ENCODE data around the gene DRC3.

The DRC3 gene

GRCh38 chr17:17988427-17988945, 15.8 kb downstream of the DRC3 start:
- H3K4me3 ChIP-seq (replicated peaks; ENCODE audit: low read depth, low read length) = no peak overlapping the region
- TF ChIP-seq CTCF (IDR thresholded peaks at IDR 0.05; ENCODE audit: low read depth, low read length, missing control alignments) = no peak
- no peak for DNase-seq (ENCODE audit: extremely low read depth, low read depth)

- H3K4me3 ChIP-seq (replicated peaks; ENCODE audit: low read depth, low read length) = no peak overlapping the region
- no peak for DNase-seq (ENCODE audit: extremely low read depth, low read depth)
- no peak for TF ChIP-seq CTCF (IDR thresholded peaks at IDR 0.05; ENCODE audit: low read depth, low read length, missing control alignments)
These were observed 16.4 kb downstream of the DRC3 start for GRCh38 chr17:17989081-17989480.

DNA sequence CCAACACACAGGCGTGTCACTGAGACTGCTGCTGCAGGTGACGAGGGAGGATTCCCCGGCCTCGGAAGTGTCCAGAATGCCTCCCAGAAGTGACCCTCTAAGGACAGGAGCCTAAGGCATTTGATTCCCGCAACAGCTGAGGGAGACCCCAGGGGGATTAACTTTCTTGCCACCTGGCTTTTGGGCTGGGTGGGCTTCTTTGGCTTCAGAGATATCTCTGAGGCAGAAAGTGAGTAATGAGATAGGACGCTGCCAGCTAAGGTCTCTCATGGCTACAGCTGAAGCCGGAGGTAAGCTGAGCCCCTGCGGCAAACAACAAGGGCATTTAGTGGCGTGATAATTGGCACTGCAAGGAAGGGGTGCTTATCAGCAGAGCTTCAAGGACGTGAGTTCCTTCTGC, 17.0 kb downstream of the DRC3 start:
- DNase-seq (ENCODE audit: extremely low read depth, low read depth) = no peak
- H3K4me3 ChIP-seq (replicated peaks; ENCODE audit: low read depth, low read length) = no peak overlapping the region
- no peak for TF ChIP-seq CTCF (IDR thresholded peaks at IDR 0.05; ENCODE audit: low read depth, low read length, missing control alignments)

DNA sequence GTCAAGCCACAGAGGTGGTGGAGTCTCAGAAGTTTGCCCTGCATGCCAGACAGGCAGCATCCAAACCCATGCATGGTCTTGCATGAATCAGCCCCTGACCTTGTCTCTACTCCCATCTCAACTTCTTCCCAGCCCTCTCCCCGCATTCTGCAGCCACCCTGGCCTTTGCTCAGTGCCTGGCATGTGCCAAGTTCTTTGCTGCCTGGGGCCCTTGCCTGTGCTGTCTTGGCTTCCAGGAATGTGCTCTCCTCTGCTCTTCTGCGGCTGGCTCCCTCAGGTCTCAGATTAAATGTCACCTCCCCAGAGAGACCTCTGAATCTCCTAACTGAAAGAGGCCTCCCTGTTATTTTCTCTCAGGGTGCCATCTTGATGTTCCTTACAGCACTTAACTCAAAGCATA, 17.6 kb downstream of the DRC3 start:
- no peak for TF ChIP-seq CTCF (IDR thresholded peaks at IDR 0.05; ENCODE audit: low read depth, low read length, missing control alignments)
- no peak overlapping the region for H3K4me3 ChIP-seq (replicated peaks; ENCODE audit: low read depth, low read length)
- DNase-seq (ENCODE audit: extremely low read depth, low read depth) = no peak

- no peak for DNase-seq (ENCODE audit: extremely low read depth, low read depth)
- TF ChIP-seq CTCF (IDR thresholded peaks at IDR 0.05; ENCODE audit: low read depth, low read length, missing control alignments) = no peak
These were observed 20.7 kb downstream of the DRC3 start for GRCh38 chr17:17993366-17993765.

GRCh38 chr17:17993852-17994251, 21.2 kb downstream of the DRC3 start:
- H3K4me3 ChIP-seq (replicated peaks; ENCODE audit: low read depth, low read length) = no peak overlapping the region
- DNase-seq (ENCODE audit: extremely low read depth, low read depth) = no peak
- TF ChIP-seq CTCF (IDR thresholded peaks at IDR 0.05; ENCODE audit: low read depth, low read length, missing control alignments) = no peak

More at GRCh38 chr17:17993366-17993765, 20.7 kb downstream of the DRC3 start:
- no peak overlapping the region for H3K4me3 ChIP-seq (replicated peaks; ENCODE audit: low read depth, low read length)
